ENCODE results near the gene CR1. TPM values are rescaled to one million over a fixed set of nuclear protein-coding genes. Genes with fewer than 3 reads are reported as not detected.
"Not testable (repeated sequence)": the region's sequence is repeated elsewhere in the genome, so short reads cannot be mapped to it uniquely, and the experiment has no call there.

CR1 gene
- total RNA-seq, 1 donor from 2014 or later = 0.31 TPM

GRCh38 chr1:207645635-207646081 is 149.7 kb downstream of the CR1 start:
- no peak for DNase-seq

GRCh38 chr1:207646171-207646570 is 150.2 kb downstream of the CR1 start:
- no peak for DNase-seq

- DNase-seq = no peak
Measured at GRCh38 chr1:207646944-207647579, 151.1 kb downstream of the CR1 start.

- no peak for DNase-seq
Measured at GRCh38 chr1:207647671-207648333, 151.8 kb downstream of the CR1 start.

- DNase-seq = no peak
Measured at GRCh38 chr1:207648334-207649209, 152.6 kb downstream of the CR1 start.

- DNase-seq = no peak
Measured at GRCh38 chr1:207649210-207649753, 153.3 kb downstream of the CR1 start.

GRCh38 chr1:207649865-207650580 is 154.1 kb downstream of the CR1 start:
- DNase-seq = no peak

GRCh38 chr1:207651583-207651982 is 155.6 kb downstream of the CR1 start:
- no peak for DNase-seq

- no peak for DNase-seq
Measured at GRCh38 chr1:207654320-207654719, 158.4 kb downstream of the CR1 start.

- no peak for DNase-seq
Measured at GRCh38 chr1:207658408-207658807, 162.5 kb downstream of the CR1 start.

GRCh38 chr1:207658904-207659485 is 163.0 kb downstream of the CR1 start:
- no peak for DNase-seq

GRCh38 chr1:207659545-207660153 is 163.7 kb downstream of the CR1 start:
- DNase-seq = no peak

- DNase-seq = not testable (repeated sequence)
Measured at GRCh38 chr1:207661420-207661819, 165.5 kb downstream of the CR1 start.

- DNase-seq = no peak
Measured at GRCh38 chr1:207666342-207666741, 170.4 kb downstream of the CR1 start.

- DNase-seq = no peak
Measured at GRCh38 chr1:207669528-207670009, 173.6 kb downstream of the CR1 start.

GRCh38 chr1:207670192-207670591 is 174.2 kb downstream of the CR1 start:
- DNase-seq = no peak

GRCh38 chr1:207670997-207671396 is 175.0 kb downstream of the CR1 start:
- no peak for DNase-seq

GRCh38 chr1:207672522-207673130 is 176.7 kb downstream of the CR1 start:
- no peak for DNase-seq

GRCh38 chr1:207673399-207673798 is 177.4 kb downstream of the CR1 start:
- DNase-seq = no peak

- no peak for DNase-seq
Measured at GRCh38 chr1:207676153-207676552, 180.2 kb downstream of the CR1 start.
